ENCODE measurements around the gene LRMDA.

LRMDA gene

GRCh38 chr10:75987616-75988015 is 556.2 kb downstream of the LRMDA start:
- no peak for DNase-seq (ENCODE audit: low read depth, low spot score)

- no peak for DNase-seq (ENCODE audit: low read depth, low spot score)
Measured at GRCh38 chr10:75994357-75995040, 563.1 kb downstream of the LRMDA start.

DNA sequence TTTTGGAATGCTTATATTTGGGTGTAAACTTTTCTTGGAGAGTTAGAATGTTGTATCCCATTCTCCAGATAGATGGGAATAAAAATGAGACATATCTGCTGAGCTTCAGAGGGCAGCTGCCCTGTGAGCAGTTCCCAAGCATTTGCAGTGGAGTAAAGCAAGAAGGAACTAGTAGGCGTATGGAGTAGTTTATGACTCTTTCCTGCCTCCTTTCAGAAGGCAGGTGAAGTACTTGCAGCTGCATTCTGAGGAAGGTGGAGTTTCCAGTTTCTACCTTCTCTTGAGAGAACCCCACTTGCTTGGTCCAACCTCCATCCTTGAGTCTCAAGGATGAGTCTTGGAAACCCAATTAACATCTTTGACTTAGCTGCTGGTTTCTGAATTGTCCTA is 563.6 kb downstream of the LRMDA start:
- no peak for DNase-seq (ENCODE audit: low read depth, low spot score)

DNA sequence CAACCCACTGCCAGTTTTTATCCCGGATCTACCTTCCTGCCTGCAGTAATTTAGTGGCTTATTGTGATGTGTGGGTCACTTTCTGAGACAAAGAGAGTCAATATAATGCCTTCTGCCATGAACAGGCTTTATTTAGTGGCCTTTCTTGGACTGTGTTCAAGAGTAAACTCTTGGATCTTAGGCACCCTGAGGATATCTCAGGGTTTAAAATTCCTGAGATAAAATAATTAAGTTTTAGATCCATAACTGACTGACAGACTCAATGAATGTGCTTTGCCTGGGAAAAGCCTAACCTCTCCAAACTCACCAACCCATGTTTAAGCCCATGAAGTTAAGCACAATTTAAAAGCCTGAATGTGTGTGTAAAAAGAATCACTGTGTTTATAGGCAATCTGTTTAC is 564.3 kb downstream of the LRMDA start:
- no peak for DNase-seq (ENCODE audit: low read depth, low spot score)

DNA sequence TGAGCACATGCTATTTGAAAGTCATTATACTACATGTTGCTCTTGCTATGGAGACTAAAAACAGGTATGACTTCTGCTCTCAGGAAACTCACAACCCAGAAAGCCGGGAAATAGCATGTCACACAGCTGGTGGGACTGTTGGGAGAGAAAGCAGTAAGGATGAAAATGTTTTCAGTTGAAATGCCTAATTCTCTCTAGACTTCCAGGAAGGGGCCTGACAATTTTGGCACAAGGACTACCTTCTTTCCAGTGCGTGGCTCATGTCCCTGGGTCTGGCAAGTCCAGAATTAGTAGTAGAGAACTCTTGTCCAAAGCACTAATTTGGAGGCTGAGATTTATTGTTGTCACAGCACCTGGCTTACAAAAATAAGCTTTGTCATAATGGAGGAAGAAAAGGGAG is 567.6 kb downstream of the LRMDA start:
- DNase-seq (ENCODE audit: low read depth, low spot score): no peak

DNA sequence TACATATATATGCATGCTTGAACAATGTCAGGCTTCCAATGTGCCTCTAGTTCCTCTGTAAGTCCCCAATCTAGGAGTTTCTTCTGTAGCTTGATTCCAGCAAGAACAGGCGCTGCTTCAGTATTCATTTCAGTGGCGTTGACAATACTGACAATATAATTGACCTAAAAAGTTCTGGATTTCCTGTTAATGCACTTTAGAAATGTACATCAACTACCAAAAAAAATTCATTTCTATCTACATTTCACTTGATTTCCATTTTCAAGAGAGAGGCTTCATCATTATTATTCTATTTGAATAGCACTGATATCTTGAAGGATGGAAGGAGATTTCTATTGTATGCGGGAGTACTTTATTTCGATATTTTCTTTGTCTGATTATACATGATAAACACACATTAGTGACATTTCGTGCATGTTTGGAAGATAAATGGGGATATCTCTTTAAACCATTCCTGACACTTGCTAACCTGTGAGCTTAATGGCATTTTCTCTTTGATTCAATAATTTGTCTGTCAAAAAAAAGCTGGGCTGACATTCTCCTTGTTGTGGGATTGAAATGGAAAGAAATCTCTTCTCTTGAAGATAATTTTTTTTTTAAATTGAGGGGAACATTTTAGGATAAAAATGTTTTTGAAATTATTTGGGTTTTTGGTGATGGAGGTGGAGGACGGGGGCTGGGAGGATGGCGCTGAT is 568.2 kb downstream of the LRMDA start:
- DNase-seq (ENCODE audit: low read depth, low spot score): no peak

DNA sequence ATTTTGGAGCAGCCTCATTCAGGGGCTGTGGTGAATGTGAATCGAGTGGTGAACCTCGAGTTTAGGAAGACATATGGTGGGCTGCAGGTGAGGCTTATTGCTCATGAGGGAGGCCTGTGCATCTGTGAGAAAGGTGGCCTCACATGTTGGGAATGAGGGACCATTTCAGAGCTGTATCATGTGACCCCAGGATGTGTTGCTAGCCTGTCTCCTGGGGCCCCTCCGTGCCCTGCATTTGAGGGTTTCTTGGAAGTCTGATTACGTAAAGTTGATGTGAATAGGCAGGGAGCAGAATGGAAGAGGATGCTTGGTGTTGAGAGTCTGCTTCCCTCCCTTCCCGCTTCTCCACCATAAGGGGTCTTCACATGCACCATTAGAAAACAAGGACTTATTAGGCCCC is 569.1 kb downstream of the LRMDA start:
- DNase-seq (ENCODE audit: low read depth, low spot score): no peak

GRCh38 chr10:76001019-76001418 is 569.6 kb downstream of the LRMDA start:
- no peak for DNase-seq (ENCODE audit: low read depth, low spot score)

DNA sequence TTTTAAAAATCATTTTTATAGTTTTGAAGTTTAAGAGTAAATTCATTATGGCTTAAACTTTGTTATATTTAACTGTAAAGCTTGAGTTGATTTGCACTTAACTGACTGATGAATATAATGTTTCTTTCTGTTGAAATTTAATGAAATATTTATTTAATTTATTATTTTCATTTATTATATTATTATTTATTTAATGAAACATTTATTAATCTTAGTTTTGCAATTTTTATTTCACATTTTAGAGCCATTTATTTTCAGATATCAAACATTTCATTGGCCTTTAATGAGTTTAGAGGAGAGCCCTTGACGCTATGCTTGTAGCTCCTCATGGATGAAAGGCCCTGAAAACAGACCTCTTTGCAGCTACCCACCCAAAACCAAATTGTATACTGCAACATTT is 570.0 kb downstream of the LRMDA start:
- DNase-seq (ENCODE audit: low read depth, low spot score): no peak

DNA sequence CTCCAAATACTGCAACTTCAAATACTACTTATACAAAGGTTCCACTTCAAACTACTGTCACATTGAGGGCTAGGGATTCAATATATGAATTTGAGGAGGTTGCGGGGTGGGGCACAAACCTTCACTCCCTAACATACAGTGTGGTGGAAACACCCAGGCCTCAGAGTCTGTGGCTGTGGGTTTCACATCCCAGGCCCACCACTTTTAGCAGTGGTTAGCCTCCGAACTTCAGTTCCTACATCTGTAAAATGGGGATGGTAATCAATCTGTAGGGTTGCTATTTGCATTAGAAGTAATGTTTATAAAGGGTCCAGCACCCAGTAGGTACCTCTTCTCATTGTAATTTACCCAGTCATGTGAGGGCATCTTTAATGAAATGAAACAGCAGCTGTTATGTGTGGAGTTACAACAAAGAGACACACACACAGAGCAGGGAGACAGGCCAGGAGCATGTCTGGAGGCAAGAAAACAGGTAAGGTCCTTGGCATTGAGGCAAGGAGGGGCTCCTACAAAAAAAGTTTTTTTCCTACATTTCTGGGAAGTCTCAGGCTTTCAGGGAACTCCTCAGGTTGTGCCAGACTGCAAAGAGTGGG is 570.9 kb downstream of the LRMDA start:
- no peak for DNase-seq (ENCODE audit: low read depth, low spot score)

- DNase-seq (ENCODE audit: low read depth, low spot score): no peak
Measured at GRCh38 chr10:76007667-76008181, 576.3 kb downstream of the LRMDA start.

DNA sequence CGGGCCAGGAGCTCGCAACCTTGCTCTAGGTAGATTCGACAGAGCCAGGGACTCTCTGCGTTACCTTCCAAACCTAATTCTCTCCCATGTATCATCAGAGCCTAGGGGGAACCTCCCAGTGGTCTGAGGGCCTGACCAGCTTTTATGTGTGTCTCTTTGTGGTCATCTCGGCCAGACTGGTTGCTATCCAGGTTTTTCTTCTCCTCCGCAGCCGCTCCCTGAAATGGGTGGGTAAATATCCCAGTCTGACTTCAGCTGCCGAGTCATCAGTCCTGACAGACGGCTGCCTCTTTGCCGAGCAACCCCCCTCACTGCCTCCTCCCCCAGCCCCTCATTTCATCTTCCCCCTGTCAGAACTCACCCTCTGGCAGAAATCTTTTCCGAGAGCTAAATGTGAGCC is 578.1 kb downstream of the LRMDA start:
- DNase-seq (ENCODE audit: low read depth, low spot score): no peak

GRCh38 chr10:76010703-76011102 is 579.3 kb downstream of the LRMDA start:
- DNase-seq (ENCODE audit: low read depth, low spot score): no peak

- DNase-seq (ENCODE audit: low read depth, low spot score): no peak
Measured at GRCh38 chr10:76012716-76013327, 581.4 kb downstream of the LRMDA start.

- DNase-seq (ENCODE audit: low read depth, low spot score): no peak
Measured at GRCh38 chr10:76015245-76015644, 583.8 kb downstream of the LRMDA start.

DNA sequence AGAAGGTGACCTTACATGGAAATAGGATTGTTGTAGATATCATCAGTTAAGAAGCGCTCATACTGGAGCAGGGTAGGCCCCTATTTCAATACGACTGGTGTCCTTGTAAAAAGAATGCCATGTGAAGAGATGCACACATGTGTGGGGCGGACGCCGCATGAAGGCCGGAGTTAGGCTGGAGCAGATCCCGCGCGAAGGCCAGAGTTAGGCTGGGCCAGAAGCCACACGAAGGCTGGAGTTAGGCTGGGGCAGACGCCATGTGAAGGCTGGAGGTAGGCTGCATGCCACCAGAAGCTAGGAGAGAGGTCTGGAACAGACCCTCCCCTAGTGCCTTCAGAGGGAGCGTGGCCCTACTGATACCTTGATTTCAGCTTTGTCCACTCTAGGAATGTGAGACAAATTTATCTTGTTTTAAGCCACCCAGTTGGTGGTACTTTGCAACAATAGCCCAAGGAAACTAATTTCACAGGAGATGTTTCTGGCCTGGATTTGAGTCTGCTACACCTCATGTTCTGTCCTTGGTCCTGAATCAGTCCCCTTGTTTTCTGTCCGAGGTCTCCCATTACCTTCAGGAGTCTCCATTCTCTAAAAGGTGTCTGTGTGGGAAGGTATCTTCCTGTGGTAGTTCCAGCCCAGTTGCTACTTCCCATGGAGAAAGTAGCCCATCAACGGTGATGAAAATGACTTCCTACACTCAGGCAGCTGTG is 585.8 kb downstream of the LRMDA start:
- no peak for DNase-seq (ENCODE audit: low read depth, low spot score)

- no peak for DNase-seq (ENCODE audit: low read depth, low spot score)
Measured at GRCh38 chr10:76017733-76018433, 586.5 kb downstream of the LRMDA start.

DNA sequence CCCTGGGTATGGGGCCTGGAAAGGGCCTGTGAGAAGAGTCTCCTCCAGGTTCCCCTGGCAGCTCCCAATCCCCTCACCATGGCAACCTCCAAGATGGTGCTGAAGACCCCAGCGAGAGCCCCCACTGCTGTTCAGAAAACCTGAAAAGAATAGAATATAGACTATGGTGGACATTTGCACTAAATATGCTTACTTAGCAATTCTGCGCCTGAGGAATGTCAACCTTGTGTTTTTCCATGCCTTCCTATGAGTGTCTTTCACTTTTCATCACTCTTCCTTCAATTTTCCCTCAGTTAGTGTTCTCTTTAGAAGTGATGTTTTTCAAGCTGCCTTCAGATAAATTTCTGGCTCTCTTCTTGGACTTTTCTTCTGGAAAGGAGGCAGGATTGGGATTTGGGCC is 589.2 kb downstream of the LRMDA start:
- no peak for DNase-seq (ENCODE audit: low read depth, low spot score)

GRCh38 chr10:76021398-76021797 is 590.0 kb downstream of the LRMDA start:
- DNase-seq (ENCODE audit: low read depth, low spot score): no peak

DNA sequence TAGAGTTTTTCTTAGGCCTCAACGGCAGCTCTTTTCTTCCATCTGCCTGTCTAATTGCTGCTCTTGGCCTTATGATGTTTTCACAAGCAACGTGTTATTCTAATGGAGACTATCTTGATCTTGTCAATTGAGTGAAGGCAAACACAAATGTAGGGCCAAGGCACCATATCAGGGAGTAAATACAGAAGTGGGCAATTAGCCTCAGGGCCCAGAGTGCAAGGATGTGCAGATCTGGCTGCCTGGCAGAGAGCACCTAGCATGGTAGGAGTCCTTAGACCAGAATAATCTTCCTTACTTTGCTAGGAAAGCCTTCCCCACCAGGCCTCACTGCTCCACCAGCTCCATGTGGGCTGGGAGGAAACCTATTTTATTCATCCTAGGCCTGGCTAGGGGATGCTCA is 590.9 kb downstream of the LRMDA start:
- DNase-seq (ENCODE audit: low read depth, low spot score): no peak

- no peak for DNase-seq (ENCODE audit: low read depth, low spot score)
Measured at GRCh38 chr10:76023007-76023406, 591.6 kb downstream of the LRMDA start.

Measured in activated naive CD8-positive, alpha-beta T cell treated with anti-CD3 and anti-CD28 coated beads, Interleukin-2, amount 50 U/mL, for 16 hours (primary cell).